HG02981 (cell line): ENCODE data around the gene HIC1.

Experiments
- ATAC-seq: cut with Tn5 transposase; IDR thresholded peaks from one replicate; pipeline ENCODE4 v1.9.1; 2021; ENCODE audit warnings: mild to moderate bottlenecking, moderate library complexity; ENCODE audit not compliant: unreplicated experiment

Gene HIC1

GRCh38 chr17:2058586-2059546 is 4.0 kb downstream of the HIC1 start:
- ATAC-seq = no peak

GRCh38 chr17:2059547-2060384 is 4.9 kb downstream of the HIC1 start:
- ATAC-seq = no peak

- ATAC-seq = no peak
These were observed 5.4 kb downstream of the HIC1 start for GRCh38 chr17:2060385-2060658.

- no peak for ATAC-seq
These were observed 6.0 kb downstream of the HIC1 start for GRCh38 chr17:2060681-2061440.

GRCh38 chr17:2061441-2061958 is 6.6 kb downstream of the HIC1 start:
- ATAC-seq = no peak

GRCh38 chr17:2062571-2063183 is 7.8 kb downstream of the HIC1 start:
- no peak for ATAC-seq

- ATAC-seq = no peak
These were observed 8.6 kb downstream of the HIC1 start for GRCh38 chr17:2063261-2064146.

- no peak for ATAC-seq
These were observed 9.2 kb downstream of the HIC1 start for GRCh38 chr17:2064147-2064489.

- ATAC-seq = no peak
These were observed 9.6 kb downstream of the HIC1 start for GRCh38 chr17:2064520-2064971.

GRCh38 chr17:2064980-2065785 is 10.3 kb downstream of the HIC1 start:
- ATAC-seq = no peak

GRCh38 chr17:2065949-2066400 is 11.1 kb downstream of the HIC1 start:
- ATAC-seq = no peak

- no peak for ATAC-seq
These were observed 12.2 kb downstream of the HIC1 start for GRCh38 chr17:2067048-2067561.

GRCh38 chr17:2067608-2068024 is 12.7 kb downstream of the HIC1 start:
- ATAC-seq = no peak

- ATAC-seq = no peak
These were observed 13.2 kb downstream of the HIC1 start for GRCh38 chr17:2068031-2068518.

- ATAC-seq = no peak
These were observed 13.7 kb downstream of the HIC1 start for GRCh38 chr17:2068519-2069051.

GRCh38 chr17:2070241-2071023 is 15.5 kb downstream of the HIC1 start:
- peak; percentile 77 for ATAC-seq

GRCh38 chr17:2071024-2071385 is 16.1 kb downstream of the HIC1 start:
- ATAC-seq = no peak
